LNCAP (cell line): ENCODE results near the gene RGS14.

Experiments
- TF ChIP-seq, protein P1 (sequence below): fragments of 450-650 bp; IDR thresholded peaks from 2 replicates; pipeline ENCODE4 v1.5.1; 2017; ENCODE audit warnings: mild to moderate bottlenecking

RGS14 gene

DNA sequence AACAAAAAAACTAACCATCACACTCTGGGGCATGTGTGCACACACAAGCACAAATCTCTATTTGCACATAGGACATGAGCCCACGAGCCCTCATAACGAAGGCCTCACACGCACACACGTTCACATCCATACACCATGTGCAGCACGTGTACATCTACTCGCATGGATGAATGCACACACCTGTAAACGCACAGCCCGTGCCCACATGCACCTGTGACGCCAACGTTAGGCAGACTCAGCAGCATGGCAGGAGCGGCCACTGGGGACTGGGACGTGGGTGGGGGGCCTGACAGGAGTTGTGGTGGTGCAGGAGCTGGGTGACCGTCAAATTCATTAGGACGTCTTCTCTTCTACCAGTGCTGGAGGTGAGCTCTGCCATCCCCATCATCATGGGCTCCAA is 29.7 kb downstream of the RGS14 start:
- TF ChIP-seq, protein P1, sequence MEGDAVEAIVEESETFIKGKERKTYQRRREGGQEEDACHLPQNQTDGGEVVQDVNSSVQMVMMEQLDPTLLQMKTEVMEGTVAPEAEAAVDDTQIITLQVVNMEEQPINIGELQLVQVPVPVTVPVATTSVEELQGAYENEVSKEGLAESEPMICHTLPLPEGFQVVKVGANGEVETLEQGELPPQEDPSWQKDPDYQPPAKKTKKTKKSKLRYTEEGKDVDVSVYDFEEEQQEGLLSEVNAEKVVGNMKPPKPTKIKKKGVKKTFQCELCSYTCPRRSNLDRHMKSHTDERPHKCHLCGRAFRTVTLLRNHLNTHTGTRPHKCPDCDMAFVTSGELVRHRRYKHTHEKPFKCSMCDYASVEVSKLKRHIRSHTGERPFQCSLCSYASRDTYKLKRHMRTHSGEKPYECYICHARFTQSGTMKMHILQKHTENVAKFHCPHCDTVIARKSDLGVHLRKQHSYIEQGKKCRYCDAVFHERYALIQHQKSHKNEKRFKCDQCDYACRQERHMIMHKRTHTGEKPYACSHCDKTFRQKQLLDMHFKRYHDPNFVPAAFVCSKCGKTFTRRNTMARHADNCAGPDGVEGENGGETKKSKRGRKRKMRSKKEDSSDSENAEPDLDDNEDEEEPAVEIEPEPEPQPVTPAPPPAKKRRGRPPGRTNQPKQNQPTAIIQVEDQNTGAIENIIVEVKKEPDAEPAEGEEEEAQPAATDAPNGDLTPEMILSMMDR: no peak

DNA sequence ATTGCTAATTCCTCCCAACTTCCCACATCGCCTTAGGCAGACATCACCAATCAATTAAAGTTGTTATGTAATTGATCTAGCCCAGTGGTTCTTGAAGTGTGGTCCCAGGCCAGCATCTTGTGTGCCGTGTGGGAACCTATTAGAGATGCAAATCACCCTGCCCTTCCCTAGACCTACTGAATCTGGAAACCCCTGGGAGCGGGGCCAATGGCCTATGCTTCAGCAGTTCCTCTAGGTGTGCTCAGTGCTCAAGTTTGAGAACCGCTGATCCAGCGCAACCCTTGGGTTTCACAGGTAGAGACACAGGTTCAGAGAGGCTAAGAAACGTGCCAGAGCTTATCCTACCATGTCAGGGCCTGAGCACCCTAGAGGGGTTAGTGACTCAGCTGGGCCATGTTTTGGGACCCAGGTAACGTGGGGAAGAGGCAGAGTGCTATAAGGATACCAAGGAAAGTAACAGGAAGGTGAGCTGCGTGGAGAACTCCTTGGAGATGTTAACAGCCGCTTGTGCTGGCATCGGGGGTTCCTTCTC is 30.9 kb downstream of the RGS14 start:
- TF ChIP-seq, protein P1: no peak

DNA sequence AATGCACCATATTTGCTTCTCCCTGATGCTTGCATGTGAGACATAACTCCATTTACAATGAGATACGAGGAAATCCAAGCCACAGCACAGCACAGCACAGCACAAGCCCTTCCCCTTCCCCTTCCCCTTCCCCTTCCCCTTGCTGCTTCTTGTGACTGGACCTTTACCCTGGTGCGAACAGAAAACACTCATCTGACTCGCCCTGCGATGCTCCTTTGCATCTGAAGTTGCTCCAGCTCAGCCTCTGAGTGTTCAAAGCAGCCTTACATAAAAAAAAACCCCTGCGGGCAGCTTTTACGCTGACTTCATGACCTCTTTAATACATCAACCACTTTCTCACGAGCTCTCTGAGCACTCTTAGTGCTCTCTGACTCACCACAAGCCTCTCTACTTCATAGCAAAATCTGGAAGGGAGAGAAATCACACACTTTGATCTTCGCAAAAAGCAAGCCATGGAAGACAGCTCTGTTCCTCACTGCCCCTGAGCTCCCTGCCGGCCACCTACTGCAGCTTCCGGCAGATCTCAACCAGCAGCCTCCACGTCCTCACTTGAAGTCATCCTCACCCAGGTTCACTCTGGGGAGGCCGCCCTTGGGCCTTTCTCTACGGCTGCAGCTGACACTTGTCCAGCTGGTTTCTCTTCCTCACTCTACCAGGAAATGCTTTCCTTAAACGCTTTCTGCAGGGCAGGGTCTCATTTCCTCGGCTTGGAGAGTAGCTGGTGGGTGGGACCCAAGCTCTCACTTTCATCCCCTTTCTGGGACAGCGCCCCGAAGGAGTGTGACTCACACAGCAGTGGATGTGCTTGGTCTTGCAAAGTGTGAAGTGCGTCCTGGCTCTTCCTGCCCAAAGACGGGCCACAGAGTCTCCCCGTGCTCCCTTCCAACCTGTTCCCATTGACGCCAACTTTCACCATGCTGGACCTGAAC is 31.8 kb downstream of the RGS14 start:
- TF ChIP-seq, protein P1: no peak

DNA sequence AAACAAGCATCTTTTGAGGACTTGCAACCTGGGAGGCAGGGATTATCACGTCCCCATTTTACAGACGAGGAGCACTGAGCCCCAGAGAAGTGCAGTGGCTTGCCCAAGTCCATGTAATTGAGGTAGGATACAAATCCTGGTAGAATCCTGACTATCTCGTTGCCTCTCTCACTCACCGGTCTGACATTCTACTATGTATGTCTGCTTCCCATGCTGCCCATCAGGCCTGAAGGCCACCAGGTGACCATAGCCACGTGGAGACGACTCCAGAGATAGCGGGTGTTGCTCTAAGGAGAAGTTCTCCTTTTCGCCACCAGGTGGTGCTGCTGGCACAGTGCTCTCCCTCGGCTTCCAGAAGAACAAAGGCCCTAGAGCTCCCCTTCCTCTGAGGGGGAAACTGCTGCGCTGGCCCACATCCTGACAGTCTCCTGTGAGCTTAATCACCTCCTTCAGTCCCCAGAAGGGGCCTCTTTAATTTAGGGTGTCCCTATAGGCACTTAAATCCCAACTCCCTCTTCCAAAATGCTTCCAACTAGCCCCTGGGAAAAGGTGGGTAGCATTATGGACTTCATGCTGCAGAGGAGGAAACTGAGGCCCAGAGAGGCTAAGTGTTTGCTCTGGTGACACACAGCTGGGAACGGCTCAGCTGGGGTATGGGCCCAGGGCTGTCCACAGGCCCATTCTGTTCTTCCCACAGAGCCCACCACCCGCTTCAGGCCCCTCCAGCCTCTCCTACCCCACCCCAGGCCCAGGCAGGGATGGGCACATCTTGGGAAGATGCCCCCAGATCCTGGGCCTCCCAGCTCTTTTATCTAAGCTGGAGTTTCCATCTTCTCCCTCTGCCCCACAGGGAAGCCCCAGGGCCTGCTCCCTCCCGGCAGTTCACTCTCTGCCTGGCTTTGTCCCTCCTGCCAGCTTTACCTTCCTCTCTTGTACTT is 32.9 kb downstream of the RGS14 start:
- TF ChIP-seq, protein P1: peak; percentile 90

DNA sequence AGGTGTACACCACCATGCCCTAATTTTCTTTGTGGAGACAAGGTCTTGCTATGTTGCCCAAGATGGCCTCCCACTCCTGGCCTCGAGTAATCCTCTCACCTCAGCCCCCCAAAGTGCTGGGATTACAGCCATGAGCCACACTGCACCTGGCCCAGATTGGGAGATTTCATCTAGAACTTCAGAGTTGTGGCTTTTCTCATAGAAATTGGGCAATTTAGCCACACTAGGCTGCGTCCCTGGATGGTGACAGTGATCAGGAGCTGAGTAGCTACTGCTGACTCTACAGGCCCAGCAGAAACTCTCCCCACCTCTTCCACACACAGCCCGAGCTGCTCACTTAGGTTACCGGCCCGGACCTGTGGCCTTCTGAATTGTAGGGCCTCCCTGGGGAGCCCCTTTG is 35.0 kb downstream of the RGS14 start:
- TF ChIP-seq, protein P1: no peak

DNA sequence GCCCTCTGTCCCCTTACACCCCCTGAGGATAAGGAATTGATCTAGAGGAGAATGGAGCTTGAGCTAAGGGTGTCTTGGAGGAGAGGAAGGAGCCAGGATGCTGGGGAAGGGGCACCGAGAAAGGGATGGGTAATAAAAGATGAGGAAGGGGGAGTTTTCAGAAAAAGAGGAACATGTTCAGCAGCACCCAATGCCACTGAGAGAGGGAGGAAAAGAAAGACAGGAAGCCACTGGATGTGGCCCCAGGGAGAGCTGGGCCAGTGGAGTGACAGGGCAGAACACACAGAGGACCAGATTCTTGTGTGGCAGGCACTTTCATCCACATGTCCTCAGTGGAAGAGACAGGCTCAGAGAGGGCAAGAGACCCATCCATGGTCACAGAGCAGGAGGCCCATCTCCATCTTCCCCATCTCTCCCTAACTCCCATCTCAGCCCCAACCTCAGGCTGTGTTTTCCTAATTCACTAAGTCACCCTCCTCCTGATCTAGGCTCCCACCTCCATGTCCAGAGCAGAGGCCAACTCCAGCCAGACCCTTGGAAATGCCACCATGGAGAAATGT is 35.6 kb downstream of the RGS14 start:
- TF ChIP-seq, protein P1: no peak

DNA sequence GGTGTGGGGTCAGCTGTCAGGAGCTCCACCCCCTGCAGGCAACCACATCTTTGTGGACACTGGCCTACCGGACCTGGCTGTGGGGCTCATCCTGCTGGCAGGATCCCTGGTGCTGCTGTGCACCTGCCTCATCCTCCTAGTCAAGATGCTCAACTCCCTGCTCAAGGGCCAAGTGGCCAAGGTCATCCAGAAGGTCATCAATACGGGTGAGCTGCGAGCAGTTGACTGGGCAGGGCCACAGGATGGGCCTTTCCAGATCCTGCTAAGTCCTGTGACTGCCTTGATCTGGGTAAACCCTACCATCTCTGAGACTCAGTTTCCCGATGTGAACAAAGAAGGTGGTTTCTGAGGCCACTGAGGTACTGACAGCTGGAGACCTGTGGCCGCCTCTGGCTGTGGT is 36.3 kb downstream of the RGS14 start:
- TF ChIP-seq, protein P1: no peak
